Measurements from ENCODE around the gene R3HDML.
"Not testable (repeated sequence)": the region's sequence is repeated elsewhere in the genome, so short reads cannot be mapped to it uniquely, and the experiment has no call there.

DNA sequence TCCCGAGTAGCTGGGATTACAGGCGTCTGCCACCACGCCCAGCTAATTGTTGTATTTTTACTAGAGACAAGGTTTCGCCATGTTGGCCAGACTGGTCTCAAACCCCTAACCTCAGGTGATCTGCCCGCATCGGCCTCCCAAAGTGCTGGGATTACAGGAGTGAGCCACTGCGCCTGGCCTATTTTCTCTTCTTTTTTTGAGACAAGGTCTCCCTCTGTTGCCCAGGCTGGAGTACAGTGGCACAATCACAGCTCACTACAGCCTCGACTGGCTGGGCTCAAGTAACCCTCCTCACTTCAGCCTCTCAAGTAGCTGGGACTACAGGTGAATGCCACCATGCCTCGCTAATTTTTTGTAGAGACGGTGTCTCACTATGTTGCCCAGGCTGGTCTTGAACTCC is 9.1 kb downstream of the R3HDML start:
- TF ChIP-seq, protein P1, sequence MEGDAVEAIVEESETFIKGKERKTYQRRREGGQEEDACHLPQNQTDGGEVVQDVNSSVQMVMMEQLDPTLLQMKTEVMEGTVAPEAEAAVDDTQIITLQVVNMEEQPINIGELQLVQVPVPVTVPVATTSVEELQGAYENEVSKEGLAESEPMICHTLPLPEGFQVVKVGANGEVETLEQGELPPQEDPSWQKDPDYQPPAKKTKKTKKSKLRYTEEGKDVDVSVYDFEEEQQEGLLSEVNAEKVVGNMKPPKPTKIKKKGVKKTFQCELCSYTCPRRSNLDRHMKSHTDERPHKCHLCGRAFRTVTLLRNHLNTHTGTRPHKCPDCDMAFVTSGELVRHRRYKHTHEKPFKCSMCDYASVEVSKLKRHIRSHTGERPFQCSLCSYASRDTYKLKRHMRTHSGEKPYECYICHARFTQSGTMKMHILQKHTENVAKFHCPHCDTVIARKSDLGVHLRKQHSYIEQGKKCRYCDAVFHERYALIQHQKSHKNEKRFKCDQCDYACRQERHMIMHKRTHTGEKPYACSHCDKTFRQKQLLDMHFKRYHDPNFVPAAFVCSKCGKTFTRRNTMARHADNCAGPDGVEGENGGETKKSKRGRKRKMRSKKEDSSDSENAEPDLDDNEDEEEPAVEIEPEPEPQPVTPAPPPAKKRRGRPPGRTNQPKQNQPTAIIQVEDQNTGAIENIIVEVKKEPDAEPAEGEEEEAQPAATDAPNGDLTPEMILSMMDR (IDR thresholded peaks at IDR 0.05), result not testable (repeated sequence)
- TF ChIP-seq POLR2A (IDR thresholded peaks at IDR 0.05), result not testable (repeated sequence)

Measured in Peyer's patch (tissue), 4 donors.